ENCODE measurements around the gene GJC1.

GJC1 gene

GRCh38 chr17:44797802-44798201, 32.3 kb downstream of the GJC1 start:
- DNase-seq: no peak

DNA sequence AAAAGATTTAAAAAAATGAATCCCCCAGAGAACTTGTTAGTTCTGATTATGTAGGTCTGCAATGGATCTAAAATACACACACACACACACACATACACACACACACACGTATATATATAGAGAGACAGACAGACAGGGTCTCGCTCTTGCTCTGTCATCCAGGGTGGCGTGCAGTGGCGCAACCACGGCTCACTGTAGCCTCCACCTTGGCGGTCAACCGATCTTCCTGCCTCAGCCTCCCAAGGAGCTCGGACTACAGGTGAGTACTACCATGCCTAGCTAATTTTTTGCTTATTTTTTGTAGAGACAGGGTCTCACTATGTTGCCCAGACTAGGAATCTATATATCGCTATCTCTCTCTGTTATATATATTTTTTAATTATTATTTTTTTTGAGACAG, 33.4 kb downstream of the GJC1 start:
- DNase-seq: no peak

- no peak for DNase-seq
These were observed 34.2 kb downstream of the GJC1 start for GRCh38 chr17:44795928-44796327.

DNA sequence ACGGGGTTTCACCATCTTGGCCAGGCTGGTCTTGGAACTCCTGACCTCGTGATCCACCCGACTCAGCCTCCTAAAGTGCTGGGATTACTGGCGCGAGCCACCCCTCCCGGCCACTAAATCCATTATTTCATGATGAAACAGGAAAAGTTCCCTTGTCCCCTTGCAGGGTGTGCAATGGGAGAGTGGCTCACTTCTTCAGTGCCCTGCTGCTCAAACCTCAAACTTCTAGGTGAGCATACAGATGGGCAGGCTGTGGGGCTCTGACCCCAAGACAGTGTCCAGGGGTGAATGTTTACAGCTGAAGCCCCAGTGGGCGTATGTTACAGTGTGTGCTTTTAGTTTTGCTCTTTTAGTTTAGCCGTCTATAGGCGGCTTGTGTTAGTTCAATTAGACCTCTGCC, 34.7 kb downstream of the GJC1 start:
- DNase-seq: no peak

- no peak for DNase-seq
These were observed 35.2 kb downstream of the GJC1 start for GRCh38 chr17:44794851-44795413.

- DNase-seq: no peak
These were observed 35.9 kb downstream of the GJC1 start for GRCh38 chr17:44793885-44794842.

DNA sequence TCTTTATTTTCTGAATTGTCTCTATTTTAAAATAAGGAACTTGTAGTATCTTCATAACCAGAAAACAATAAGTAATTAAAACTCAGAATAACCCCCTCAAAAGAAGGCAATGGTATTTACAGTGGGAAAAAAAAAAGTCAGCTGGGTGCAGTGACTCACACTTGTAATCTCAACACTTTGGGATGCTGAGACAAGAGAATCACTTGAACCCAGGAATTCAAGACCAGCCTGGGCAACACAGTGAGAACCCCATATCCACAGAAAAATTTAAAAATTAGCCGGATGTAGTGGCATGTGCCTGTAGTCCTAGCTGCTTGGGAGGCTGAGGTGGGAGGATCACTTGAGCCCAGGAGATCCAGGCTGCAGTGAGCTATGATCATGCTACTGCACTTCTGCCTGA, 37.8 kb downstream of the GJC1 start:
- DNase-seq: no peak

DNA sequence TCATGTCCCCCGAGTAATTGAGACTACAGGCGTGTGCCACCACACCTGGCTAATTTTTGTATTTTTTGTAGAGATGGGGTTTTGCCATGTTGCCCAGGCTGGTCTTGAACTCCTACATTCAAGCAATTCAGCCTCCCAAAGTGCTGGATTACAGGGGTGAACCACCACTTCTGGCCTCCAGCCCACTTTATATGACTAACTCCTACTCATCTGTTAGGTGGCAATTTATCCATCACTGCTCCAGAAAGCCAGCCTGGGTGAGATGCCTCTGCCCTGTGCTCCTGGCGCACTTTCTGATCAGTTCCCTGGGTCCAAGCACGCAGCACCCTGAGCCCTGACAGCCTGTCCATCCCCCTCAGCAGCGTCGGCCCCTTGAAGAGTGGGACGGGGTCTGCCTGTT, 41.9 kb downstream of the GJC1 start:
- no peak for DNase-seq

DNA sequence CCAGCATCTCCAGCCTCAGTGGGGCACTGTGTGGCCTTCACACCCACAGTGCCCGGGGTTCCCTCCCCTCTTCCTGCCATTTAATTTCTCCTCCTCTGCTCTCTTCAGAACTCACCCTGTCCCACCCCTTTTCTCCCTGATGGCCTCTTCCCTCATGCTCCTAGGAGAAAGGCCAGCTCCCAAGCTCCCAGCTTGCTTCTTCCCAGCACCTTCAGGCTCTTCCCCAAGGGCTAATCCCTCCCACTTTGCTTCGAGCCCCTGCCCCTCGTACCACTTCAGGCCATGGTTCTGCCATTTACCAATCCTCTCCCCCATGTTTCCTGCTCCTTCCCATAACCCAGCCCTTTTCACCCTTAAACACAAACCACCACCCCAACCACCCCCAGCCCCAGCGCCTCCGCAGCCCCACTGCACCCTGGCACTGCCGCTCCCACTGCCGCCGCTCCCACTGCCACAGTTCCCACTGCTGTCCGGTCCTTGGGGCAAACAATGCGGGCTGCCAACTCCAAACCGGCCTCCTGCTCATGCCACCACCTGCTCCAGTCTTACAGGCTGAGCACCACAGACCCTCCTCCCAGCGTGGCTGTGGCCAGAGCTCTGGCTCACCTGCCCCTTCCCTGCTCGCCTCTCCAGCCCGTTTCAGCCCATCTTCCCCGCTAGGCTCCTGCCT, 42.7 kb downstream of the GJC1 start:
- no peak for DNase-seq

DNA sequence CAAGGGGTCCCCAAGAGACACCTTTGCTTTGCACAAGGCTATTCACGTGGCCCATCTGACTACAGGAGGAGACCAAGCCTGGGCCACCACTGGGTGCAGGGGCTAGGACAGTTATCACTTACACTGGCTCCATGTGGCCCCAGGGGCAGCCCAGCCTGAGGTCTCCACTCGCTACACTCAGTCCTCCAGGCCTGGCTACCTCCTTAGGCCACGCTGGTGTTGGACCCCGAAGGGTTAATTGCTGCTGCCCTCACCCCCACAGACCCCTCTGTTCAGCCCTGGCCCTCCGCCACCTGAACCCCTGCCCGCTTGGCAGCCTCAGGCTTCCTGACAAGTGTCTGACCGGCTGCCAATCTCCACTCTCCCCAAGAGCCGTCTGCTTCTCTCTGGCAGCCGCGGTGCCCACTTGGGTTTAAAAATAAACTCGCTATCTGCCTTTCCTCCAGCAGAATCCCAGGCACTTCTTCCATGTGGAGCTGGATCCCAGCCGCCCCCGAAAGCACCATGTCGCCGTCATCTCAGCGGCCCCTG, 43.5 kb downstream of the GJC1 start:
- no peak for DNase-seq

DNA sequence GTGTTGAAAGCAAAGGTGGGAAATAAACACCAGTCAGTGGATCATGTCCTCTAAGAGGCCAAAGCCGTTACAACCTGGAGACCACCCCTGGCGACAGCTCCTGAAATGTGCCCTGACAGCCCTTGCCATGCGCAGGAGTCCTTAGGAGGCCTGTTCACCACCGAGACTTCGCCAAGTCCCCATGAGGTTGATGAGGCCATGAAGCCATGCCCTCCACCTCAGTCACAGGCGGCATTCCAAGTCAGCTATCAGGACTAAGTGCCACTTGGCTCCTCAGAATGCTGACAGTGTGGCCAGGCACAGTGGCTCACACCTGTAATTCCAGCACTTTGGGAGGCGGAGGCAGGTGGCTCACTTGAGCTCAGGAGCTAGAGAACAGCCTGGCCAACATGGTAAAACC, 44.2 kb downstream of the GJC1 start:
- DNase-seq: no peak

DNA sequence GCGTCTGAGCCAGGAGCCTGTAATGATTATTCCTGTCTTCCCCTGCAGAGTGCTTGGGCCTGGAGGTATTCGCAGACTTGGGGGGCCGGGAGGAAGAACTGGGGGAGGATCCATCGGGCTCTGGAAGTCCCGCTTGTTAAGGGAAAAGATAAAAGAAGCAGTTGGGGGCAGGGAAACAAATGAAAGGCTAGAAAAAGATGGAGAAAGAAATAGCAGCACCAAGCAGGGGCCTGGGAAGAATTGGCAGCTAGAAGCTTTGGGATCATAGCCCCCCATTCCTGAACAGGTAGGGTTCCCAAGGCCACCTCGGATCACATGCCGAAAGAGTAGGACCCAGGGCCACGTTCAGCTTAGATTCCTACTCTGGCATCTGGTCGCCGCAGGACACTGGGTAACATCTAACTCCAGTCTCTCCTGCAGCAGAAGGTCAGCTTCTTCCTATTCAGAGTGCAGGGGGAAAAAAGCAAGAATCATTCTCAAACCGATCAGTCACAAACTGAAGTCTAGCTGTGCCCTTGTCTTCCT, 47.7 kb downstream of the GJC1 start:
- DNase-seq: no peak

- DNase-seq: no peak
These were observed 48.3 kb downstream of the GJC1 start for GRCh38 chr17:44781551-44782325.

DNA sequence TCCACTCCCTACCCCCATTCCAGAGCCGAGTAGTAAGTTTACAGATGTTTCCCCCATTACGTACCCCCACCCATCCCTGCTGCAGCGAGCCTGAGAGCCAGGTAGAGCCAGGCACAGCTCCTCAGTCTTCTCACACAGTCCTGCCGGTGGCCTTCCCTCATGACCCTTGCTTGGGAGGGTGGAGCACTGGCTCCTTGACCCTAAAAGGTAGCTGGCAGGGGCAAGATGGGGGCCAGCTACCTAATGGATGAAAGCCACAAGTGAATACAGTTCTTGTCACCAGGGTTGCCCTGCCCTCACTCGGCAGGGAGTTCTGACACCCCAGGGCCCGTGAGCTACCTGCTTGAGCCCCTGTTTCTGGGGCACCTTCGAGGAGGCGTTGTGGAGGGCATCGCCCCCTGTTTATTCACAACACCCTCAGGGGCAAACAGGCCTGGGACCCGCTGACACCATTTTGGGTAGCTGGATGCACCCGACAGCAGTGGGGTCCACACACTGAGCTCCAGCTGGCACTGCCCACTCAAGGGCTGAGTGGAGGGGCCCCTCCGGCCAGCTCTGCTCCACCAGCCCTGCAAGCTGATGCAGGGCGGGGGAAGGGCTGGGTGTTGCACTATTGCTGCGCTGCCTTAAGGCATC, 49.1 kb downstream of the GJC1 start:
- no peak for DNase-seq

DNA sequence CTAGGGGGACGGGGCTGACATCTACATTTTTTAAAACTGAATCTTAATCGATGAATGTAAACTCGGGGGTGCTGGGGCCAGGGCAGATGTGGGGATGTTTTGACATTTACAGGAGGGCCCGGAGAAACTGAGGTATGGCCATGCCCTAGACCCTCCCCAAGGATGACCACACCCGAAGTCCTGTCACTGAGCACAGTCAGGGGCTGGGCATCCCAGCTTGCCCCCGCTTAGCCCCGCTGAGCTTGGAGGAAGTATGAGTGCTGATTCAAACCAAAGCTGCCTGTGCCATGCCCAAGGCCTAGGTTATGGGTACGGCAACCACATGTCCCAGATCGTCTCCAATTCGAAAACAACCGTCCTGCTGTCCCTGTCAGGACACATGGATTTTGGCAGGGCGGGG, 49.9 kb downstream of the GJC1 start:
- DNase-seq: no peak

GRCh38 chr17:44779211-44780025, 50.7 kb downstream of the GJC1 start:
- peak; percentile 76 for DNase-seq

DNA sequence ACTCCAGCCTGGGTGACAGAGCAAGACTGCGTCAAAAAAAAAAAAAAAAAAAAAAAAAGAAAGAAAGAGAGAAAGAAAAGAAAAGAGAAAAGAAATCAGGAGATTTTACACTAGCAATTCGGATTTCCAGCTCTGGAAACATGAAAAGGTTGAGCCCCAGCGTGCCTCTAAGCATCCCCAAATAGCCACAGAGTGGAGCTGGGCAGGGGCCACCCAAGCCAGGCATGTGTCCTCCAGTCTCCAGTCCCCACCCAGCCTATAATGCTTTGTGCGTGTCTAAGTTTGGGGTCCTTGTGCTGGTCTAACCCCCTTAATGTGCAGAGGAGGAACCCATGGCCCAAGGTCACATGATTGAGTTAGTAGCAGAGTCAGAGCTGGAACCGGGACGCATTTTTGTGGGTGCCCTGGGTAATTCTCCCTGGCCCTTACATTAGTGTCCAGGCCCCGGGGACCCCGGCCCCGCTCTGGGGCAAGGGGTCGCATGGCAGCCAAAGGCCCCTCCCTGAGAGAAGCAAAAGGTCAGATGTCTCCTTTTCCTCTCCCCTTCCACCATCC, 51.4 kb downstream of the GJC1 start:
- no peak for DNase-seq

- no peak for DNase-seq
These were observed 52.4 kb downstream of the GJC1 start for GRCh38 chr17:44777394-44778348.

- no peak for DNase-seq
These were observed 53.3 kb downstream of the GJC1 start for GRCh38 chr17:44776628-44777393.
